PC-9 (cell line): ENCODE measurements around the gene CYB5D1. TPM values are rescaled to one million over a fixed set of nuclear protein-coding genes. Genes with fewer than 3 reads are reported as not detected.

ENCODE experiments used
- BruUV-seq: library from RNA; stranded (reverse); fragments of 400-500 nt; replicated peaks from 2 replicates; lab custom pipeline; 2021; lab: Mats Ljungman, UMichigan
- CTCF ChIA-PET: fragments of 300-600 bp; sonication (Branson Sonifier 250); formaldehyde crosslinking; loops from one replicate; lab custom pipeline; 2022; ENCODE audit warnings: antibody characterized with exemption; lab: Charles Lee
- POLR2A ChIA-PET: fragments of 300-600 bp; sonication (Branson Sonifier 250); formaldehyde crosslinking; loops from one replicate; lab custom pipeline; 2022; ENCODE audit warnings: antibody characterized with exemption; ENCODE audit not compliant: unreplicated experiment; lab: Charles Lee
- DNase-seq, 2 experiments: peaks; one replicate each; pipeline versions ENCODE4 v3.0.0 to v3.0.0-alpha.2; 2015 to 2022; ENCODE audit warnings: mixed read lengths in 1 of 2
- H2AFZ ChIP-seq: fragments of 200-600 bp; sonication (generic); 2 replicates; pipeline ENCODE4 v1.8.1; 2017; ENCODE audit warnings: antibody characterized with exemption
- H3F3A ChIP-seq: fragments of 200-600 bp; sonication (generic); 2 replicates; pipeline ENCODE4 v1.8.1; 2017; ENCODE audit warnings: antibody characterized with exemption, mild to moderate bottlenecking, low read depth; ENCODE audit not compliant: insufficient read depth
- H3K27ac ChIP-seq: fragments of 200-600 bp; sonication (generic); 2 replicates; pipeline ENCODE4 v1.6.1; 2016; ENCODE audit warnings: mixed run types
- H3K27me3 ChIP-seq: fragments of 200-600 bp; sonication (generic); 2 replicates; pipeline ENCODE4 v1.6.1; 2016; ENCODE audit warnings: low read depth, mixed run types; ENCODE audit not compliant: insufficient read depth
- H3K36me3 ChIP-seq: fragments of 200-600 bp; sonication (generic); 2 replicates; pipeline ENCODE4 v1.6.1; 2016; ENCODE audit warnings: low read depth, mixed run types
- H3K4me1 ChIP-seq: fragments of 200-600 bp; sonication (generic); replicated peaks from 2 replicates; pipeline ENCODE4 v1.6.1; 2016; ENCODE audit warnings: mixed run types; ENCODE audit not compliant: insufficient read depth
- H3K4me2 ChIP-seq: fragments of 200-600 bp; sonication (generic); 2 replicates; pipeline ENCODE4 v1.6.1; 2017; ENCODE audit warnings: mixed run types
- H3K4me3 ChIP-seq: fragments of 200-600 bp; sonication (generic); 2 replicates; pipeline ENCODE4 v1.6.1; 2016; ENCODE audit warnings: mixed run types
- H3K79me2 ChIP-seq: fragments of 200-600 bp; sonication (generic); 2 replicates; pipeline ENCODE4 v1.6.1; 2017; ENCODE audit warnings: low read depth, mixed run types
- H3K9me2 ChIP-seq: fragments of 200-600 bp; sonication (generic); 2 replicates; pipeline ENCODE4 v1.8.1; 2017; ENCODE audit warnings: mild to moderate bottlenecking; ENCODE audit not compliant: insufficient read depth
- H3K9me3 ChIP-seq: fragments of 200-600 bp; sonication (generic); 2 replicates; pipeline ENCODE4 v1.8.1; 2016; ENCODE audit warnings: low read depth; ENCODE audit not compliant: insufficient read depth
- H4K20me1 ChIP-seq: fragments of 200-600 bp; sonication (generic); 2 replicates; pipeline ENCODE4 v1.8.1; 2017; ENCODE audit not compliant: insufficient read depth
- CTCF ChIP-seq: fragments of 200-600 bp; sonication (generic); conservative IDR thresholded peaks from 2 replicates; pipeline ENCODE4 v1.6.1; 2017; ENCODE audit warnings: mixed run types, antibody characterized with exemption, mild to moderate bottlenecking, moderate library complexity
- EZH2 ChIP-seq: fragments of 200-600 bp; sonication (generic); IDR thresholded peaks from 2 replicates; pipeline ENCODE4 v1.8.0; 2017; ENCODE audit warnings: antibody characterized with exemption, low read depth
- intact Hi-C: fragments of 100-400 bp; cut with micrococcal nuclease; formaldehyde crosslinking; loops from one replicate; pipeline ENCODE4 v1.10.0; 2022; ENCODE audit not compliant: unreplicated experiment
- total RNA-seq: library from RNA; stranded (reverse); gene quantifications from 2 replicates; pipeline ENCODE4 v1.2.3, GENCODE V29; 2021

CYB5D1 gene
- total RNA-seq, 1 experiment from 2014 or later = 22.0 TPM

DNA sequence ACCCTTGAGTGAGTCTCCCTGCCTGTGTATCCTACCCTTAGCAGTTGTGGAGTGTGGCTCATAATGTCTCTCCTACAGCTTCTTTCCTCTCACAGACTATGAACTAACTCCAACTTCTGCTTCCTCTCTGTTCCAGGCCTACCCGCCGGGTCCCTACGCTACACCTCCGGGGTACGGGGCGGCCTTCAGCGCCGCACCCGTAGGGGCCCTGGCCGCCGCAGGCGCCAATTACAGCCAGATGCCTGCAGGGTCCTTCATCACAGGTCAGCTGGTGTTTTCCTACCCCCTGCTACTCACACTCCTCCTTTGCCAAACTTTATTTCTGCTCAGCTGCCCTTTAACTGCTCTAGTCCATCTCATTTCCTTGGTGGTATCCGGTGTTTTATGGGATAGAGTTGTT is 52.9 kb downstream of the CYB5D1 start:
- no peaks in the 10 kb centered on the region for H3K36me3 ChIP-seq
- ChIA-PET POLR2A (interaction anchor here (0.6 kb wide), 1 partner anchor 248 kb away, joined by 4 read pairs; no protein-coding TSS in a partner anchor), CTCF (no interaction called here)
- TF ChIP-seq EZH2 = no peak
- TF ChIP-seq CTCF = no peak
- H3K27ac ChIP-seq = no peak overlapping the region
- intact Hi-C loops = loop anchor here (5.0 kb wide), 1 partner anchor 48 kb away; no protein-coding TSS in a partner anchor
- no peak overlapping the region for H3K4me2 ChIP-seq
- H3K9me2 ChIP-seq = no peaks in the 10 kb centered on the region
- no peak for DNase-seq
- no peaks in the 10 kb centered on the region for H3K9me3 ChIP-seq
- H3K79me2 ChIP-seq = no peaks in the 10 kb centered on the region
- BruUV-seq = no TSS peak
- no peak overlapping the region for H3K4me3 ChIP-seq
- peaks cover 17% of the 10 kb centered on the region; the same call in 1 of the 2 replicates for H3F3A ChIP-seq
- no peaks in the 10 kb centered on the region for H3K27me3 ChIP-seq
- no peaks in the 10 kb centered on the region for H3K4me1 ChIP-seq
- H4K20me1 ChIP-seq = no peaks in the 10 kb centered on the region
- H2AFZ ChIP-seq = no peak overlapping the region

GRCh38 chr17:7911116-7911515 is 53.3 kb downstream of the CYB5D1 start:
- no peak for DNase-seq
- Histone ChIP-seq H2AFZ (no peak overlapping the region), H3F3A (peaks cover 17% of the 10 kb centered on the region; the same call in 1 of the 2 replicates), H3K9me3 (no peaks in the 10 kb centered on the region), H3K9me2 (no peaks in the 10 kb centered on the region), H4K20me1 (no peaks in the 10 kb centered on the region), H3K79me2 (no peaks in the 10 kb centered on the region), H3K4me2 (no peak overlapping the region), H3K36me3 (no peaks in the 10 kb centered on the region), H3K4me3 (no peak overlapping the region), H3K4me1 (no peaks in the 10 kb centered on the region), H3K27me3 (no peaks in the 10 kb centered on the region), H3K27ac (no peak overlapping the region)
- ChIA-PET CTCF (no interaction called here), POLR2A (interaction anchor here (0.7 kb wide), 1 partner anchor 428 kb away, joined by 5 read pairs; the partner anchor contains the start of gene ODF4)
- TF ChIP-seq CTCF = no peak
- no peak for TF ChIP-seq EZH2
- intact Hi-C loops = loop anchor here (5.0 kb wide), 1 partner anchor 49 kb away; no protein-coding TSS in a partner anchor
- no TSS peak for BruUV-seq

Other genes starting within 250 kb of the CYB5D1 start
- 61.5 and 63.7 TPM in 2 replicates for gene FXR2, start 243.1 kb upstream of the CYB5D1 start, total RNA-seq
- 52.0 and 68.7 TPM in 2 replicates for gene SAT2, start 230.2 kb upstream of the CYB5D1 start, total RNA-seq
- 0.52 and 1.0 TPM in 2 replicates for gene SHBG, start 227.9 kb upstream of the CYB5D1 start, total RNA-seq
- gene ATP1B2, start 207.1 kb upstream of the CYB5D1 start, total RNA-seq = 0.63 and 0.73 TPM in 2 replicates
- 307 and 340 TPM in 2 replicates for gene TP53, start 170.5 kb upstream of the CYB5D1 start, total RNA-seq
- gene WRAP53, start 169.5 kb upstream of the CYB5D1 start, total RNA-seq = 31.9 and 37.2 TPM in 2 replicates
- gene EFNB3, start 152.8 kb upstream of the CYB5D1 start, total RNA-seq = 1.5 and 1.6 TPM in 2 replicates
- 10.6 and 11.6 TPM in 2 replicates for gene DNAH2, start 140.3 kb upstream of the CYB5D1 start, total RNA-seq
- gene KDM6B, start 23.8 kb upstream of the CYB5D1 start, total RNA-seq = 41.3 and 41.8 TPM in 2 replicates
- gene TMEM88, start 2.9 kb upstream of the CYB5D1 start, total RNA-seq = 3.1 and 3.4 TPM in 2 replicates
- 159 and 176 TPM in 2 replicates for gene NAA38, start 444 bp upstream of the CYB5D1 start, total RNA-seq
- 197 and 219 TPM in 2 replicates for gene CHD3, start 30.8 kb downstream of the CYB5D1 start, total RNA-seq
- 3.1 and 4.2 TPM in 2 replicates for gene RNF227, start 58.3 kb downstream of the CYB5D1 start, total RNA-seq
- gene KCNAB3, start 71.9 kb downstream of the CYB5D1 start, total RNA-seq = 9.5 and 13.8 TPM in 2 replicates
- gene TRAPPC1, start 73.9 kb downstream of the CYB5D1 start, total RNA-seq = 181 and 224 TPM in 2 replicates
- gene CNTROB, start 74.2 kb downstream of the CYB5D1 start, total RNA-seq = 62.3 and 65.1 TPM in 2 replicates
- 0.79 TPM in 1 of 2 replicates, not detected in the other for gene GUCY2D, start 144.6 kb downstream of the CYB5D1 start, total RNA-seq
- gene ALOX15B, start 181.1 kb downstream of the CYB5D1 start, total RNA-seq = not detected in 2 replicates
- gene ALOX12B, start 229.7 kb downstream of the CYB5D1 start, total RNA-seq = not detected in 2 replicates